ENCODE measurements around the gene CAVIN4. TPM values are rescaled to one million over a fixed set of nuclear protein-coding genes. Genes with fewer than 3 reads are reported as not detected.

Gene CAVIN4
- total and polyA plus RNA-seq, 2 donors (not counting 3 experiments of a cell fraction or from before 2014, with no cell fraction given) = 0.61 to 3.1 TPM

GRCh38 chr9:100579665-100580064, 1.8 kb downstream of the CAVIN4 start:
- intact Hi-C loops (cut with micrococcal nuclease) = no loop called here

More at GRCh38 chr9:100579665-100580064, 1.8 kb downstream of the CAVIN4 start:
- Histone ChIP-seq H3K36me3 (ENCODE audit: control insufficient read depth in 2 of 2, extremely low read depth in 1 of 2, insufficient read depth in 2 of 2, low read length in 2 of 2) (no peaks in the 10 kb centered on the region), H3K9me3 (replicated peaks; ENCODE audit: control insufficient read depth, insufficient read depth, low read length) (no peaks in the 10 kb centered on the region), H4K20me1 (replicated peaks; ENCODE audit: control insufficient read depth, extremely low read depth, insufficient read depth, low read length) (no peaks in the 10 kb centered on the region), H3K4me2 (ENCODE audit: insufficient read depth, low read length) (no peak overlapping the region), H3K9ac (replicated peaks; ENCODE audit: extremely low read depth, insufficient read depth, low read length) (no peak overlapping the region), H3K27ac (ENCODE audit: insufficient read depth, low read depth, low read length) (no peak overlapping the region), H3K4me3 (replicated peaks in 1 of 3; ENCODE audit: insufficient read depth in 1 of 3, low read depth in 1 of 3, low read length in 3 of 3) (no peak overlapping the region), H3K79me2 (ENCODE audit: control insufficient read depth, insufficient read depth, low read length) (no peaks in the 10 kb centered on the region), H3K9me1 (replicated peaks; ENCODE audit: control insufficient read depth, extremely low read depth, insufficient read depth, low read length) (no peaks in the 10 kb centered on the region), H2AFZ (ENCODE audit: low read depth, low read length) (no peak overlapping the region), H3K4me1 (ENCODE audit: control insufficient read depth, extremely low read depth, insufficient read depth, low read length) (peaks cover 4% of the 10 kb centered on the region), H3K27me3 (ENCODE audit: control insufficient read depth in 2 of 2, insufficient read depth in 2 of 2, low read length in 2 of 2) (no peaks in the 10 kb centered on the region)
- dilution Hi-C loops (cut with MboI; ENCODE audit: extremely low pct_ligation_motif_present, low sequenced_read_pairs) = no loop called here
- no peak for DNase-seq (ENCODE audit: low read depth, low spot score)
- TF ChIP-seq MAX (IDR thresholded peaks at IDR 0.05; ENCODE audit: insufficient read depth, insufficient read length) (no peak), POLR2AphosphoS5 (IDR thresholded peaks at IDR 0.05; ENCODE audit: insufficient read depth, low read depth, low read length) (no peak), EZH2 (IDR thresholded peaks at IDR 0.05; ENCODE audit: borderline replicate concordance, low read depth, low read length, severe bottlenecking) (no peak), POLR2A (IDR thresholded peaks at IDR 0.05; ENCODE audit: low read depth, low read length) (no peak), JUN (IDR thresholded peaks at IDR 0.05; ENCODE audit: borderline replicate concordance, insufficient read depth, insufficient read length, low read depth) (no peak), GATA2 (IDR thresholded peaks at IDR 0.05; ENCODE audit: insufficient read depth, insufficient read length, low read depth, low read length) (no peak), FOS (IDR thresholded peaks at IDR 0.05; ENCODE audit: borderline replicate concordance, insufficient read depth, low read length) (no peak), MYC (IDR thresholded peaks at IDR 0.05; ENCODE audit: low read depth, low read length) (no peak), CTCF (IDR thresholded peaks at IDR 0.05; ENCODE audit: extremely low read depth in 1 of 2, insufficient read depth in 1 of 2, low read depth in 1 of 2, low read length in 2 of 2) (no peak)
- no peak for FAIRE-seq
- POLR2A ChIA-PET = no interaction called here
- no TSS peak for BruUV-seq (replicated peaks)
- CTCF ChIA-PET = interaction anchor here (1.1 kb wide), 1 partner anchor 255 kb away, joined by 3 read pairs; no protein-coding TSS in a partner anchor
